ENCODE measurements around the gene TMPRSS15. TPM values are rescaled to one million over a fixed set of nuclear protein-coding genes. Genes with fewer than 3 reads are reported as not detected.

The TMPRSS15 gene
- total RNA-seq, 4 donors from 2014 or later = not detected

DNA sequence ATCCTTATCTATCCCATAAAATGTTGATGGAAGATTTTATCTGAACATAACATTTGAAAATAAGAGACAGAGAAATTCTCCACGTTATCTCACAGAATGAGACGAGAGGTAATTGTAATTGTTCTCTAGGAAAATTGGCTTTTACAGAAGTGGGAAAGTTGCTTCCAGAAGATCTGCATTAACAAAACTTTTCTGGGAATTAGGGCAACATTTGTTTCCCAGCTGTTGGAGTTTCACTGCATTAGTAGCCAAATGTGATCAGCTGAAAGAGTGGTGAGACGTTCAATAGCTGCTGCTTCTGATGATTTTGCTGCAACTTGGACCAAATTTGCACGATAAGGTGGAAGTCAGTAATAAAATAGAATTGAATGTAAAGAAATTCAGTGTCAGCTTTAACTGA, 151.3 kb downstream of the TMPRSS15 start:
- TF ChIP-seq POLR2A (IDR thresholded peaks at IDR 0.05) = no peak
- TF ChIP-seq, protein P1, sequence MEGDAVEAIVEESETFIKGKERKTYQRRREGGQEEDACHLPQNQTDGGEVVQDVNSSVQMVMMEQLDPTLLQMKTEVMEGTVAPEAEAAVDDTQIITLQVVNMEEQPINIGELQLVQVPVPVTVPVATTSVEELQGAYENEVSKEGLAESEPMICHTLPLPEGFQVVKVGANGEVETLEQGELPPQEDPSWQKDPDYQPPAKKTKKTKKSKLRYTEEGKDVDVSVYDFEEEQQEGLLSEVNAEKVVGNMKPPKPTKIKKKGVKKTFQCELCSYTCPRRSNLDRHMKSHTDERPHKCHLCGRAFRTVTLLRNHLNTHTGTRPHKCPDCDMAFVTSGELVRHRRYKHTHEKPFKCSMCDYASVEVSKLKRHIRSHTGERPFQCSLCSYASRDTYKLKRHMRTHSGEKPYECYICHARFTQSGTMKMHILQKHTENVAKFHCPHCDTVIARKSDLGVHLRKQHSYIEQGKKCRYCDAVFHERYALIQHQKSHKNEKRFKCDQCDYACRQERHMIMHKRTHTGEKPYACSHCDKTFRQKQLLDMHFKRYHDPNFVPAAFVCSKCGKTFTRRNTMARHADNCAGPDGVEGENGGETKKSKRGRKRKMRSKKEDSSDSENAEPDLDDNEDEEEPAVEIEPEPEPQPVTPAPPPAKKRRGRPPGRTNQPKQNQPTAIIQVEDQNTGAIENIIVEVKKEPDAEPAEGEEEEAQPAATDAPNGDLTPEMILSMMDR (IDR thresholded peaks at IDR 0.05) = no peak
- WGBS, 2 donors = 49 to 56% methylated on average over 4 of the region's 4 CpGs
- no peak overlapping the region for H3K4me3 ChIP-seq (ENCODE audit: low read depth, poor library complexity, severe bottlenecking)
- intact Hi-C loops (cut with DNase I; ENCODE audit: low total_unique reads) = no loop called here
- no peak for DNase-seq (ENCODE audit: low spot score in 2 of 2)

DNA sequence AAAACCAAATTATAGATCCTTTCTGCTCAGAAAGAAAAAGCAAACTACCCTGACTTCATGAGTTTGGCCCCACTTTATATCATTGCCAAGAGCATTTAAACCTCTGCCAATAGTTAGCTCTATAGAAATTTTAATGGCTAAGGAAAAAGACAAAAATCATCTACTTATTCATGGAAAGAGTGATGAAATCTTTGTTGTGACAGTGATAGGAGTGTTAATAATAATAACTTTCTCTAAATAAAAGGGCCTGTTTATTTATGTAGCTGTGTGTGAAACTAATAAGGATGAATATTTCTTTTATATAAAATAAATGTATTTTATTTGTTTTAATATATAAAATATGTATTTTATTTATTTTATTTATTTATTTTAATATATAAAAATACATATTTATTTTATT, 152.5 kb downstream of the TMPRSS15 start:
- intact Hi-C loops (cut with DNase I; ENCODE audit: low total_unique reads) = no loop called here
- H3K4me3 ChIP-seq (ENCODE audit: low read depth, poor library complexity, severe bottlenecking) = no peak overlapping the region
- DNase-seq (ENCODE audit: low spot score in 2 of 2) = no peak
- TF ChIP-seq, protein P1 (IDR thresholded peaks at IDR 0.05) = no peak
- no peak for TF ChIP-seq POLR2A (IDR thresholded peaks at IDR 0.05)

DNA sequence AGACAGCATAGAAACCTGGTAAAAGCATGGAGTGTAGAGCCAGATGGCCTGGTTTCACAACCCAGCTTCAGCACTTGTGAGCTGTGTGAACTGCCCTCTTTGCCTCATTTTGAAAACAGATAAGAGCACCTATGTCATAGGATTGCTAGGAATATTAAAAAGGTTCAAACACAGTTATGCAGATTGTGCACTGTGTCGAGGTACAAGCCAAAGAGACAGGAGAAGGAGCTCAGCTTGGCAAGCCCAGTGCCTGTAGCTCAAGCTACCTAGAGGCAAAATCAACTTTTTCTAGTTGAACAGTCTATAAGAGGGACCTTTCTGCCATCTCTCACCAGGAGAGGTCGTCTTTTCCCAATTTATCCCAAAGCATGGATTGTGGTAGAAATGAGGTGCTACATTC, 153.9 kb downstream of the TMPRSS15 start:
- DNase-seq (ENCODE audit: low spot score in 2 of 2) = no peak
- TF ChIP-seq, protein P1 (IDR thresholded peaks at IDR 0.05) = no peak
- TF ChIP-seq POLR2A (IDR thresholded peaks at IDR 0.05) = no peak

GRCh38 chr21:18248171-18248570, 155.4 kb downstream of the TMPRSS15 start:
- DNase-seq (ENCODE audit: low spot score in 2 of 2) = no peak
- TF ChIP-seq POLR2A (IDR thresholded peaks at IDR 0.05) = no peak
- TF ChIP-seq, protein P1 (IDR thresholded peaks at IDR 0.05) = no peak
- no peak overlapping the region for H3K4me3 ChIP-seq (ENCODE audit: low read depth, poor library complexity, severe bottlenecking)
- WGBS, 2 donors = 34 to 79% methylated on average over 1 of the region's 1 CpG
- intact Hi-C loops (cut with DNase I; ENCODE audit: low total_unique reads) = no loop called here

More for the DNA sequence above, 153.9 kb downstream of the TMPRSS15 start:
- WGBS, 2 donors = 60 to 64% methylated on average over 2 of the region's 2 CpGs
- intact Hi-C loops (cut with DNase I; ENCODE audit: low total_unique reads) = no loop called here
- no peak overlapping the region for H3K4me3 ChIP-seq (ENCODE audit: low read depth, poor library complexity, severe bottlenecking)

DNA sequence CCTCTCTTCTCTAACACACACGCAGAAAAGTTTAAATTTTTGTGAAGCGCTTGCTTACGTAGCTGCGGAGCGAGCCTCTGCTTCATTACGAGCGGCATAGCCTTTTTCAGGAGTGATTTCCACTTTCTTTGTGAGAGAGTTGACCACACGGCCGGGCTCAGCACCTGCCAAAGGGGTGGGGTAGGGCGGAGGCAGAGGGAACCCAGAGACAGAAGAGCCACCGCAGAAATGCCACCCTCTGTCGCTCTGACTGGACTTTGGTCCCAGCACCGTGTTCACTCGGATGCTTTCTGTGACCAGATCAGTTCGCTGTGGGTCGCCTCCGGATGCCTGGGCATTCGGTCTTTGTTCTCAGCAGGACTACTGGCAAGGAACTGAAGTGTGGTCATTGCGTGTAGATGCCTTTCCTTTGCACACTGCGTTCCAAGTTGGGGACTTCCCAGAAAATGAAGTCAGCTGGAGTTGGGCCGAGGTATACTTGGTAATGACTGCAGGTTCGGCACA, 158.1 kb downstream of the TMPRSS15 start:
- H3K4me3 ChIP-seq (ENCODE audit: low read depth, poor library complexity, severe bottlenecking) = no peak overlapping the region
- DNase-seq (ENCODE audit: low spot score in 2 of 2) = no peak
- intact Hi-C loops (cut with DNase I; ENCODE audit: low total_unique reads) = no loop called here

More for the DNA sequence above, 158.1 kb downstream of the TMPRSS15 start:
- TF ChIP-seq POLR2A (IDR thresholded peaks at IDR 0.05) = no peak
- TF ChIP-seq, protein P1 (IDR thresholded peaks at IDR 0.05) = no peak
- 5 to 8% methylated on average over 22 of the region's 22 CpGs for WGBS, 2 donors
